Measurements from ENCODE around the gene LINGO1. TPM values are rescaled to one million over a fixed set of nuclear protein-coding genes. Genes with fewer than 3 reads are reported as not detected.

LINGO1 gene
- total RNA-seq, 6 experiments from 2014 or later = 0.09 to 0.11 TPM; not detected in 4

- Mint-ChIP-seq H3K9me3 (no peaks in the 10 kb centered on the region), H3K27ac (no peak overlapping the region), H3K4me1 (ENCODE audit: low read depth) (no peaks in the 10 kb centered on the region), H3K27me3 (ENCODE audit: insufficient read depth) (peaks cover 47% of the 10 kb centered on the region), H3K4me3 (no peak overlapping the region), H3K36me3 (ENCODE audit: low read depth) (no peaks in the 10 kb centered on the region)
- TF ChIP-seq, protein P1, sequence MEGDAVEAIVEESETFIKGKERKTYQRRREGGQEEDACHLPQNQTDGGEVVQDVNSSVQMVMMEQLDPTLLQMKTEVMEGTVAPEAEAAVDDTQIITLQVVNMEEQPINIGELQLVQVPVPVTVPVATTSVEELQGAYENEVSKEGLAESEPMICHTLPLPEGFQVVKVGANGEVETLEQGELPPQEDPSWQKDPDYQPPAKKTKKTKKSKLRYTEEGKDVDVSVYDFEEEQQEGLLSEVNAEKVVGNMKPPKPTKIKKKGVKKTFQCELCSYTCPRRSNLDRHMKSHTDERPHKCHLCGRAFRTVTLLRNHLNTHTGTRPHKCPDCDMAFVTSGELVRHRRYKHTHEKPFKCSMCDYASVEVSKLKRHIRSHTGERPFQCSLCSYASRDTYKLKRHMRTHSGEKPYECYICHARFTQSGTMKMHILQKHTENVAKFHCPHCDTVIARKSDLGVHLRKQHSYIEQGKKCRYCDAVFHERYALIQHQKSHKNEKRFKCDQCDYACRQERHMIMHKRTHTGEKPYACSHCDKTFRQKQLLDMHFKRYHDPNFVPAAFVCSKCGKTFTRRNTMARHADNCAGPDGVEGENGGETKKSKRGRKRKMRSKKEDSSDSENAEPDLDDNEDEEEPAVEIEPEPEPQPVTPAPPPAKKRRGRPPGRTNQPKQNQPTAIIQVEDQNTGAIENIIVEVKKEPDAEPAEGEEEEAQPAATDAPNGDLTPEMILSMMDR (IDR thresholded peaks at IDR 0.05) = no peak
- DNase-seq = no peak
Measured at GRCh38 chr15:77646104-77646694, 13.5 kb upstream of the LINGO1 start.

DNA sequence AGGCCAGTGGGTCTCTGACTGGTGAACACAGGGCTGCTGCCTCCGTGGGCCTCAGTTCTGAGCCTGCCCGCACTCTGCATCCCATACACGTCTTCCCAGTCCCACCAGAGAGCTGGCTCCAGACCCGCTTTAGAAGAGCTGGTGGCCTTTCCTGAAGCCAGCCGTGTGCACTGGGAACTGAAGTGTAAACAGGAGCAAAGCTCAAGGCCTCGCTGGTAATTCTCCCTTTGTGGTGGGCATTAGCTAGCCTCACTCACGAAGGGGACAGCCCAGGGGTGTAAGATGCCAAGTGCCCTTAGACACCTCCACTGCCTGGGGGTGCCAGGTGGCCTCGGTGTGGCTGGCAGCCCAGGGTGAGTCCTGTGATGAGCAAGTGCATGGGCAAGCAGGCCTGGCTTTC, 12.9 kb upstream of the LINGO1 start:
- no peaks in the 10 kb centered on the region for H3K4me1 Mint-ChIP-seq (ENCODE audit: low read depth)
- H3K9me3 Mint-ChIP-seq = no peaks in the 10 kb centered on the region
- H3K4me3 Mint-ChIP-seq = no peak overlapping the region
- DNase-seq = no peak
- TF ChIP-seq, protein P1 (IDR thresholded peaks at IDR 0.05) = no peak
- H3K36me3 Mint-ChIP-seq (ENCODE audit: low read depth) = no peaks in the 10 kb centered on the region
- H3K27me3 Mint-ChIP-seq (ENCODE audit: insufficient read depth) = peaks cover 47% of the 10 kb centered on the region
- no peak overlapping the region for H3K27ac Mint-ChIP-seq

DNA sequence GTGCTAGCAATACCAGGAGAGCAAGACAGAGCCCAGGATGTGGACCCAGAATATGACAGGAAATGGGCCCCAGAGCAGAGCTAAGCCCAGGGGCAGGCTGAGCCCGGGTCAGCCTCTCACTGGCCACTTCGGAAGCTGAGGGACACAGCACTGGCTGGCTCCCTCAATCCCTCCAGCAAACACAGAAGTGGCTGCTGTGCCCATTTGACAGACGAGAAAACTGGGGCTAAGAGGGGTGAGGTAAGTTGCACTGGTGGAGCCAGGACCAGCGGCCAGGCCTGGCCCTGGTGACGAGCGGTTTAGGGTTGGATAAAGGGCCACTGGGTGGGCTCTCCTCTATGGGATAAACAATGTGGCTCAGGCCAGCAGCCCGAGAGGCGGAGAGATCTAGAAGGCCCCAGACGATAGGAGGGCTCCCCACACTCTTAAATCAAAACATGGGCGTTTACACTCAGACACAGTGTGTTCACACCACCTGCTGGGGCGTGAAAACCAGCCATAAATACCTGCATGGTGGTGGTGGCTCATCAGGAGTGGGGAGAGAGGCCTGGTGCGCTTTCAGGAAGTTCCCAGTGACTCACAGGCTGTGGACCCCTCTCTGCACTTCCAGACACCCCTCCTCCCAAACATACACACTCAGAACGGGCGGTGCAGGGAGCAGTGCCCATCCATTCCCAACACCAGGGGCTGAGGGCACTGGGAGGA, 12.0 kb upstream of the LINGO1 start:
- TF ChIP-seq, protein P1 (IDR thresholded peaks at IDR 0.05) = no peak
- Mint-ChIP-seq H3K36me3 (ENCODE audit: low read depth) (no peaks in the 10 kb centered on the region), H3K27me3 (ENCODE audit: insufficient read depth) (peaks cover 45% of the 10 kb centered on the region), H3K4me3 (no peak overlapping the region), H3K9me3 (no peaks in the 10 kb centered on the region), H3K4me1 (ENCODE audit: low read depth) (no peaks in the 10 kb centered on the region), H3K27ac (no peak overlapping the region)
- no peak for DNase-seq

GRCh38 chr15:77643764-77644163, 11.1 kb upstream of the LINGO1 start:
- no peak for DNase-seq
- TF ChIP-seq, protein P1 (IDR thresholded peaks at IDR 0.05) = no peak
- no peak overlapping the region for H3K27ac Mint-ChIP-seq
- no peak overlapping the region for H3K4me3 Mint-ChIP-seq
- no peaks in the 10 kb centered on the region for H3K36me3 Mint-ChIP-seq (ENCODE audit: low read depth)
- no peaks in the 10 kb centered on the region for H3K4me1 Mint-ChIP-seq (ENCODE audit: low read depth)
- no peaks in the 10 kb centered on the region for H3K9me3 Mint-ChIP-seq
- H3K27me3 Mint-ChIP-seq (ENCODE audit: insufficient read depth) = peaks cover 48% of the 10 kb centered on the region

GRCh38 chr15:77642793-77643430, 10.2 kb upstream of the LINGO1 start:
- TF ChIP-seq, protein P1 (IDR thresholded peaks at IDR 0.05) = no peak
- Mint-ChIP-seq H3K36me3 (ENCODE audit: low read depth) (no peaks in the 10 kb centered on the region), H3K27ac (no peak overlapping the region), H3K27me3 (ENCODE audit: insufficient read depth) (peaks cover 51% of the 10 kb centered on the region), H3K4me1 (ENCODE audit: low read depth) (no peaks in the 10 kb centered on the region), H3K4me3 (no peak overlapping the region), H3K9me3 (no peaks in the 10 kb centered on the region)
- no peak for DNase-seq
